HCT116 (cell line): ENCODE measurements around the gene SLC6A19. TPM values are rescaled to one million over a fixed set of nuclear protein-coding genes. Genes with fewer than 3 reads are reported as not detected.
"Not testable (repeated sequence)": the region's sequence is repeated elsewhere in the genome, so short reads cannot be mapped to it uniquely, and the experiment has no call there.

ENCODE experiments used
- ATAC-seq: fragments of 200-7000 bp; cut with Tn5 transposase; 2 replicates; pipeline ENCODE4 v1.9.1; 2020; ENCODE audit warnings: mild to moderate bottlenecking, moderate library complexity
- BruUV-seq: library from RNA; stranded (reverse); fragments of 400-500 nt; replicated peaks from 2 replicates; lab custom pipeline; 2021; lab: Mats Ljungman, UMichigan
- CTCF ChIA-PET: fragments of 300-600 bp; sonication (Branson Sonifier 250); formaldehyde crosslinking; loops from one replicate; lab custom pipeline; 2021; ENCODE audit warnings: antibody characterized with exemption; lab: Charles Lee
- POLR2A ChIA-PET: fragments of 300-600, 350-600 bp; sonication (Branson Sonifier 250); formaldehyde crosslinking; loops from one replicate; lab custom pipeline; 2021; ENCODE audit warnings: antibody characterized with exemption; lab: Charles Lee
- RAD21 ChIA-PET, 2 experiments: fragments of 300-600 bp; sonication (Branson Sonifier 250); formaldehyde crosslinking; loops; one replicate each; lab custom pipeline; 2023; ENCODE audit warnings: low total read pairs in 2 of 2; ENCODE audit not compliant: uncharacterized antibody in 2 of 2, unreplicated experiment in 2 of 2, low non-redundant PET in 1 of 2; lab: Charles Lee
- DNase-seq: peaks from one replicate; pipeline ENCODE4 v3.0.0-alpha.2; 2010; ENCODE audit warnings: low read depth, low spot score
- H2AFZ ChIP-seq: fragments of 200-600 bp; shearing (Covaris generic), sonication (generic); 2 replicates; pipeline ENCODE4 v1.6.1; 2017; ENCODE audit warnings: low read depth, mixed run types, mixed read lengths, antibody characterized with exemption, low read length; ENCODE audit not compliant: poor library complexity, severe bottlenecking
- H3K27ac ChIP-seq: 2 replicates; pipeline ENCODE4 v1.5.1; 2012; ENCODE audit warnings: low read depth, low read length
- H3K27me3 ChIP-seq: fragments of 200-600 bp; sonication (generic); 2 replicates; pipeline ENCODE4 v1.6.1; 2016; ENCODE audit warnings: mixed run types, low read length, mixed read lengths; ENCODE audit not compliant: insufficient read depth
- H3K36me3 ChIP-seq, 2 experiments: fragments of 200-500 bp in 1 of 2; fragments of 200-600 bp in 1 of 2; sonication (Bioruptor generic) in 1 of 2; sonication (generic) in 1 of 2; 2 replicates each; pipeline versions ENCODE4 v1.5.1 to v1.6.1; 2014 to 2016; ENCODE audit warnings: low read length in 2 of 2, inconsistent platforms in 1 of 2, mixed read lengths in 1 of 2, mixed run types in 1 of 2; ENCODE audit not compliant: insufficient read depth in 2 of 2, control insufficient read depth in 1 of 2
- H3K4me1 ChIP-seq, 2 experiments: fragments of 200-600 bp in 1 of 2; sonication (generic) in 1 of 2; 2 replicates each; pipeline versions ENCODE4 v1.5.1 to v1.6.1; 2012 to 2017; ENCODE audit warnings: low read length in 2 of 2, inconsistent platforms in 1 of 2, mild to moderate bottlenecking in 1 of 2, mixed read lengths in 1 of 2, mixed run types in 1 of 2, moderate library complexity in 1 of 2; ENCODE audit not compliant: insufficient read depth in 2 of 2, control insufficient read depth in 1 of 2
- H3K4me2 ChIP-seq: fragments of 200-600 bp; sonication (generic); 2 replicates; pipeline ENCODE4 v1.6.1; 2017; ENCODE audit warnings: mixed run types, low read length, mixed read lengths
- H3K4me3 ChIP-seq, 2 experiments: fragments of 200-600 bp in 1 of 2; sonication (generic) in 1 of 2; replicated peaks in 1 of 2; 2 replicates each; pipeline ENCODE4 v1.5.1; 2011 to 2016; ENCODE audit warnings: low read length in 2 of 2, control low read depth in 1 of 2, low read depth in 1 of 2, mild to moderate bottlenecking in 1 of 2, mixed read lengths in 1 of 2, mixed run types in 1 of 2
- H3K79me2 ChIP-seq: fragments of 200-600 bp; sonication (generic); 2 replicates; pipeline ENCODE4 v1.6.1; 2017; ENCODE audit warnings: mild to moderate bottlenecking, mixed run types, low read length, moderate library complexity, mixed read lengths; ENCODE audit not compliant: insufficient read depth
- H3K9ac ChIP-seq: fragments of 200-600 bp; sonication (generic); 2 replicates; pipeline ENCODE4 v1.6.1; 2016; ENCODE audit warnings: low read length, mixed read lengths
- H3K9me2 ChIP-seq: fragments of 200-600 bp; sonication (generic), shearing (Covaris generic); 2 replicates; pipeline ENCODE4 v1.6.1; 2017; ENCODE audit warnings: mixed run types, mild to moderate bottlenecking, moderate library complexity; ENCODE audit not compliant: insufficient read depth
- H3K9me3 ChIP-seq, 2 experiments: fragments of 200-500 bp in 1 of 2; fragments of 200-600 bp in 1 of 2; sonication (Bioruptor generic) in 1 of 2; sonication (generic) in 1 of 2; 2 replicates each; pipeline ENCODE4 v1.6.1; 2014 to 2017; ENCODE audit warnings: low read length in 2 of 2, mixed read lengths in 2 of 2, inconsistent platforms in 1 of 2, low read depth in 1 of 2, mild to moderate bottlenecking in 1 of 2, mixed run types in 1 of 2, moderate library complexity in 1 of 2; ENCODE audit not compliant: control insufficient read depth in 1 of 2, insufficient read depth in 1 of 2
- H4K20me1 ChIP-seq: fragments of 200-600 bp; sonication (generic), shearing (Covaris generic); 2 replicates; pipeline ENCODE4 v1.6.1; 2017; ENCODE audit warnings: mixed run types, mild to moderate bottlenecking, moderate library complexity; ENCODE audit not compliant: insufficient read depth
- CBX3 ChIP-seq: IDR thresholded peaks from 2 replicates; pipeline ENCODE4 v1.6.1; 2012; ENCODE audit warnings: low read depth
- EZH2 ChIP-seq: fragments of 200-600 bp; sonication (generic); IDR thresholded peaks from 2 replicates; pipeline ENCODE4 v1.6.1; 2017; ENCODE audit warnings: antibody characterized with exemption, mixed run types
- MAX ChIP-seq: IDR thresholded peaks from 2 replicates; pipeline ENCODE4 v1.6.1; 2012
- SIN3A ChIP-seq: IDR thresholded peaks from 2 replicates; pipeline ENCODE4 v1.6.1; 2012; ENCODE audit warnings: low read depth
- SP1 ChIP-seq: IDR thresholded peaks from 2 replicates; pipeline ENCODE4 v1.6.1; 2012; ENCODE audit warnings: low read depth
- SRF ChIP-seq: IDR thresholded peaks from 2 replicates; pipeline ENCODE4 v1.6.1; 2012; ENCODE audit warnings: low read depth
- TCF7L2 ChIP-seq: IDR thresholded peaks from 2 replicates; pipeline ENCODE4 v1.7.0; 2011; ENCODE audit warnings: borderline replicate concordance, inconsistent platforms; ENCODE audit not compliant: insufficient read depth, insufficient read length; ENCODE audit errors: extremely low read depth
- YY1 ChIP-seq: IDR thresholded peaks from 2 replicates; pipeline ENCODE4 v1.6.1; 2011; ENCODE audit warnings: low read length, low read depth, moderate library complexity, mild to moderate bottlenecking; ENCODE audit not compliant: insufficient replicate concordance; ENCODE audit errors: extremely low read depth
- ZBTB33 ChIP-seq: IDR thresholded peaks from 2 replicates; pipeline ENCODE4 v1.6.1; 2011; ENCODE audit warnings: mild to moderate bottlenecking, low read length, moderate library complexity; ENCODE audit not compliant: insufficient replicate concordance; ENCODE audit errors: extremely low read depth
- ZFX ChIP-seq: fragments of 450-650 bp; IDR thresholded peaks from 2 replicates; pipeline ENCODE4 v1.6.1; 2017
- intact Hi-C: fragments of 100-400 bp; cut with micrococcal nuclease; formaldehyde crosslinking; loops from 2 replicates; pipeline ENCODE4 v1.10.0; 2022
- total RNA-seq: library from RNA; stranded (reverse); gene quantifications from one replicate; pipeline ENCODE4 v1.2.1, GENCODE V29; 2021; ENCODE audit not compliant: unreplicated experiment

Gene SLC6A19
- total RNA-seq, 1 experiment from 2014 or later, result not detected

- no peak for DNase-seq
- H3K4me1 ChIP-seq, result no peaks in the 10 kb centered on the region
- H3K27ac ChIP-seq, result no peak overlapping the region
- TF ChIP-seq SRF (no peak), ZFX (no peak), SIN3A (no peak), TCF7L2 (no peak), CBX3 (no peak), MAX (no peak), SP1 (no peak), YY1 (no peak), ZBTB33 (no peak), EZH2 (no peak)
- no peak overlapping the region for H3K4me2 ChIP-seq
- no peak for ATAC-seq
- no peaks in the 10 kb centered on the region for H3K9me3 ChIP-seq
- intact Hi-C loops, result no loop called here
- H4K20me1 ChIP-seq, result no peaks in the 10 kb centered on the region
- H3K27me3 ChIP-seq, result no peaks in the 10 kb centered on the region
- no peak overlapping the region for H3K9ac ChIP-seq
- ChIA-PET POLR2A (no interaction called here), CTCF (no interaction called here), RAD21 (no interaction called here)
- no peaks in the 10 kb centered on the region for H3K36me3 ChIP-seq
- BruUV-seq, result no TSS peak
- no peaks in the 10 kb centered on the region for H3K79me2 ChIP-seq
- no peak overlapping the region for H2AFZ ChIP-seq
- no peaks in the 10 kb centered on the region for H3K9me2 ChIP-seq
- no peak overlapping the region for H3K4me3 ChIP-seq
Measured at GRCh38 chr5:1266791-1267190, 65.4 kb downstream of the SLC6A19 start.

- H3K9me3 ChIP-seq, H2AFZ ChIP-seq, DNase-seq, CTCF ChIA-PET, ATAC-seq, H3K36me3 ChIP-seq, H3K4me1 ChIP-seq, intact Hi-C loops, H3K4me2 ChIP-seq, H4K20me1 ChIP-seq, H3K4me3 ChIP-seq, H3K9ac ChIP-seq, H3K79me2 ChIP-seq, H3K27ac ChIP-seq, RAD21 ChIA-PET, BruUV-seq, H3K27me3 ChIP-seq, POLR2A ChIA-PET, H3K9me2 ChIP-seq: not testable (repeated sequence)
Measured at GRCh38 chr5:1267464-1267863, 66.1 kb downstream of the SLC6A19 start.
